ENCODE measurements around the gene C4A.
"Not testable (repeated sequence)": the region's sequence is repeated elsewhere in the genome, so short reads cannot be mapped to it uniquely, and the experiment has no call there.

The C4A gene

DNA sequence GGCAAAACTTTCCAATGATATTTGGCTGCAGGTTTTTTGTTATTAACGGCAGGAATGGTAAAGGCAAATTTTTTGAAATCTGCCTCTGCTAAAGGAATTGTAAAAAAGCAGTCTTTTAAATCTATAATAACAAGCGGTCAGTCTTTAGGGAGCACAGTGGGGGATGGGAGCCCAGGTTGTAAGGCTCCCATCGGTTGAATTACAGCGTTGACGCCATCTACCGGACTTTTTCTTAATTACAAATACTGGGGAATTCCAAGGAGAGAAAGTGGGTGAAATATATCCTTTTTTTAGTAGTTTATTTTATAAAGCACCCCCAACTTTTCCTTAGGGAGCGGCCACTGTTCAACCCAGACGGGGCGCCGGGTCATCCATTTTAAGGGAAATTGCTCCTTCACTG, 7.5 kb downstream of the C4A start:
- DNase-seq = not testable (repeated sequence)

DNA sequence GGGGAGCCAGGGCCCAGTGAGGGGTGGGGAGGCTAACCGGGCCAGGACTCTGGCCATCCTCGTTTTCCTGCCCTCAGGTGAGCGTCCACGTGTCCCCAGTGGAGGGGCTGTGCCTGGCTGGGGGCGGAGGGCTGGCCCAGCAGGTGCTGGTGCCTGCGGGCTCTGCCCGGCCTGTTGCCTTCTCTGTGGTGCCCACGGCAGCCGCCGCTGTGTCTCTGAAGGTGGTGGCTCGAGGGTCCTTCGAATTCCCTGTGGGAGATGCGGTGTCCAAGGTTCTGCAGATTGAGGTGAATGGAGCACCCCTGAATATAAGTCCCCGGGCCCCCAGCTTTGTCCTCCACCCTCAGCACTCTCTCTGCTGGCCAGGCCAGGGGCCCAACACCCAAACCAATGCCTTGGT, 12.6 kb downstream of the C4A start:
- not testable (repeated sequence) for DNase-seq

DNA sequence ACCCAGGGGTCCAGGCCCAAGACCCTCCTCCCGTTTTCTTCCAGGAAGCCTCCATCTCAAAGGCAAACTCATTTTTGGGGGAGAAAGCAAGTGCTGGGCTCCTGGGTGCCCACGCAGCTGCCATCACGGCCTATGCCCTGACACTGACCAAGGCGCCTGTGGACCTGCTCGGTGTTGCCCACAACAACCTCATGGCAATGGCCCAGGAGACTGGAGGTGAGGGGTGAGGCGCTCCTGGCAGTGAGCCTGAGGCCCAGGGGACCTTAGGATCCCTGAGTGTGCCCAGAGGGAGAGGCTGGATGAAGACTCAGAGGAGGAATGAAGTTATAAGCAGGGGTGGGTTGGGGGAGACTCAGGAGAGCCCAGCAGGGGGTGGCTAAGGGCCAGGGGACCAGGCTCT, 14.5 kb downstream of the C4A start:
- not testable (repeated sequence) for DNase-seq

DNA sequence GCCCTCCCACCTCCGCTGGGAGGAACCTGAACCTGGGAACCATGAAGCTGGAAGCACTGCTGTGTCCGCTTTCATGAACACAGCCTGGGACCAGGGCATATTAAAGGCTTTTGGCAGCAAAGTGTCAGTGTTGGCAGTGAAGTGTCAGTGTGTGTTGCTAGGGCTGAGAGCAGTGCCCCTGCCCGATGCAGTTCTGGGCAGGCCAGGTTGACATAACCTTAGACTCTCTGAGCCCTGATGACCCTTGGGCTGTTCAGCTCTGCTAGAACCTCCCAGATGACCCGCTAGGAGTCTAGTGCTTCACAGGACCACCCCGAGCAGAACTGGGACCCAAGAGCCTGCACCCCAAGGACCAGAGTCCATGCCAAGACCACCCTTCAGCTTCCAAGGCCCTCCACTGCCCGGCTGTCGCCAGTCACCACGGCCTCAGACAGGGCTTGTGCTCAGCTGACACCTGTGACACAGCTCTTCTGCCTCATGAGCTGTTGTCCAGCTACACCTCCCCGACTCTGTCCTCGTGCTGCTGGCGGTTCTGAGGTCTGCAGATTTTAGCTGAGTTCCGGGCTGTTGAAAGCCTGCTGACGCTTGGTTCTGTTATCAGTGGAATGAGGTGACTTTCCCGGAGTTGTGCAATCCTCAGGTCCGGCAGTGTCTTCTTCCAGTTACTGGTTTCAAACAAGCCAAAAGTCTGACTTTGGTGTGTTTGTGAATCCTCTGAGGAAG, 20.9 kb downstream of the C4A start:
- not testable (repeated sequence) for DNase-seq

DNA sequence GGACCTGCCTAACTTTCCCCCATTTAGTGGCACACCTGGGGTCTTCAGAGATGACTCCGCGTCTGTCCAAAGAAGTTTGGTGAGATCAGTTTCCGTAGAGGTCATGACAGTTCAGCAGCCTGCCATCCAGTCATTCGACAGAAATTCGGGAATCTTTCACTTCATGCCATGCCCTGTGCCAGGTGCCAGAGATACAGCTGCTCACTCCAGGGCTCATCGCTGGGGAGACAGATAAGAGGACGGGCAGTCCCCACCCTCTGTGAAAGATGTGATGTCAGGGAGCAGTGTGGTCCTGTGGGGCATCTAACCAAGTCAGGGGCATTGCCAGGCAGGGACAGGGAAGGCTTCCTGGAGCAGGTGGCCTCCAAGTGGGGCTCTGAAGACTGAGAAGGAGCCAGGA, 21.4 kb downstream of the C4A start:
- not testable (repeated sequence) for DNase-seq

DNA sequence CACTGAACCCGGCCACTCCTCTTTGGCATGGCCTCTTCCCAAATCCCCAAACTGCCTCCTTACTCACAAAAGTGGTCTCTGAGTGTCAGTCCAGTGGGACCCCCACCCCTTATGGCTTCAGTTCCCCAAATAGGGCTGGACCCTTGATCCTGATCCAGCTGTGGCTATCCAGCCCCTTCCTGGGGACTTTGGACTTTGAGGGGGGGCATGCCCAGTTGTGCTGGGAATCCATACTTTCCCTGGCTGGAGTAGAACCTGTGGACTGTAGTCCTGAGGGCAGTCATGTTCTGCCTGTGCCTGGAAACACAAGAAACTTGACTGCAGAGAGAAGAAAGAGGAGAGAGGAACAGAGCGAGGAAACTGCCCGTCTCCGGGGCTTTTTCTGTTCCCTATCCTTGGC, 22.5 kb downstream of the C4A start:
- not testable (repeated sequence) for DNase-seq

DNA sequence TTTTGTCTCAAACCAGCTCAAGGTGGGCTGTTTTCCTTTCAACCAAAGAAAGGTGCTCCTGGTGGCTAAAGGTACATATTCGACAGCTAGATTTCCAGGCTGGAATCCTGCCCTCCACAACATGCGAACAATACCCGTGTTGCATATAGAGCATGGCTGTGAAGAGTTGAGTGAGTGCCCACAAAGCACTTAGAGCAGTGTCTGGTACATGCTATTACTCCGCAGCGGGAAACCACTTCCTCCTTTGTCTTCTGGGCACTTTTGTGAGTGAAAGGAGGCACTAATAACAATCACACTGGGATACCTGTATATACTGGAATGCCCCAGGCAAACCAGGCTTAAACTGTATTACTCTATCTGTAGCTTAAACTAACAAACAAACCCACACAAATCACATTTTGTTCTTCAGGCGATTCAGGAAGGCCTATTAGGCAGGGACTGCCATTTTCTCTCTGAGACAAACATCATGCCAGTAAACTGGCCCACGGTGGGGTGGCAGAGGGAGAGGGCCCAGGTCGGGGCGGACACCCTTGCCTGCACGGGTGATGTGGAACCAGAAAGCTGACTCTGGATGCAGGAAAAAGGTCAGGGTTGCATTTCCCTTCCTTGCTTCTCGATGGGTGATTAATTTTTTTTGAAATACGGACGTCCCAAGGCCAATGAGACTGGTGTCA, 23.1 kb downstream of the C4A start:
- not testable (repeated sequence) for DNase-seq

DNA sequence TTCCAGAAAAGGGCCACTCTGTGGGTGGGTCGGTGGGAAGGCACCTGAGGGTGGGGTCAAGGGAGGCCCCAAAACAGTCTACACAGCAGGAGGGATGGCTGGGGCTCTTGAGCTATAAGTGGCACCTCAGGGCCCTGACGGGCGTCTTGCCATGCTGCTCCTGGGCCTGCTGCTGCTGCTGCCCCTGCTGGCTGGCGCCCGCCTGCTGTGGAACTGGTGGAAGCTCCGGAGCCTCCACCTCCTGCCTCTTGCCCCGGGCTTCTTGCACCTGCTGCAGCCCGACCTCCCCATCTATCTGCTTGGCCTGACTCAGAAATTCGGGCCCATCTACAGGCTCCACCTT, 23.7 kb downstream of the C4A start:
- not testable (repeated sequence) for DNase-seq

DNA sequence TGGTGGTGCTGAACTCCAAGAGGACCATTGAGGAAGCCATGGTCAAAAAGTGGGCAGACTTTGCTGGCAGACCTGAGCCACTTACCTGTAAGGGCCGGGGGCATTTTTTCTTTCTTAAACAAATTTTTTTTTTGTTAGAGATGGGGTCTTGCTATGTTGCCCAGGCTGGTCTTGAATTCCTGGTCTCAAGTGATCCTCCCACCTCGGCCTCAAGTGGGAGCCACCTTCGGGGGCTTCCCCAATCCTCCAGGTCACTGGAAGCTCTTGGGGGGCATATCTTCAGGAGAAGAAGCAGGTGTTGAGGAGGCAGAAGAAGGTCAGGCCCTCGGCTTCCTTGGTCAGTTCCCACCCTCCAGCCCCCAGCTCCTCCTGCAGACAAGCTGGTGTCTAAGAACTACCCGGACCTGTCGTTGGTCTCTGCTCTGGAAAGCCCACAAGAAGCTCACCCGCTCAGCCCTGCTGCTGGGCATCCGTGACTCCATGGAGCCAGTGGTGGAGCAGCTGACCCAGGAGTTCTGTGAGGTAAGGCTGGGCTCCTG, 24.2 kb downstream of the C4A start:
- not testable (repeated sequence) for DNase-seq

DNA sequence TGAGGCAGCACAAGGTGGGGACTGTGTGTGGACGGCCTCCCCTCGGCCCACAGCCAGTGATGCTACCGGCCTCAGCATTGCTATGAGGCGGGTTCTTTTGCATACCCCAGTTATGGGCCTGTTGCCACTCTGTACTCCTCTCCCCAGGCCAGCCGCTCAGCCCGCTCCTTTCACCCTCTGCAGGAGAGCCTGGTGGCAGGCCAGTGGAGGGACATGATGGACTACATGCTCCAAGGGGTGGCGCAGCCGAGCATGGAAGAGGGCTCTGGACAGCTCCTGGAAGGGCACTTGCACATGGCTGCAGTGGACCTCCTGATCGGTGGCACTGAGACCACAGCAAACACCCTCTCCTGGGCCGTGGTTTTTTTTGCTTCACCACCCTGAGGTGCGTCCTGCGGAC, 25.2 kb downstream of the C4A start:
- DNase-seq = not testable (repeated sequence)

DNA sequence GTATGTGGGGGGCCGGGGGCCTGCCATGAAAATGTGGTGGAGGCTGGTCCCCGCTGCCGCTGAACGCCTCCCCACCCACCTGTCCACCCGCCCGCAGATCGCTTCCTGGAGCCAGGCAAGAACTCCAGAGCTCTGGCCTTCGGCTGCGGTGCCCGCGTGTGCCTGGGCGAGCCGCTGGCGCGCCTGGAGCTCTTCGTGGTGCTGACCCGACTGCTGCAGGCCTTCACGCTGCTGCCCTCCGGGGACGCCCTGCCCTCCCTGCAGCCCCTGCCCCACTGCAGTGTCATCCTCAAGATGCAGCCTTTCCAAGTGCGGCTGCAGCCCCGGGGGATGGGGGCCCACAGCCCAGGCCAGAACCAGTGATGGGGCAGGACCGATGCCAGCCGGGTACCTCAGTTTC, 26.2 kb downstream of the C4A start:
- DNase-seq = not testable (repeated sequence)

DNA sequence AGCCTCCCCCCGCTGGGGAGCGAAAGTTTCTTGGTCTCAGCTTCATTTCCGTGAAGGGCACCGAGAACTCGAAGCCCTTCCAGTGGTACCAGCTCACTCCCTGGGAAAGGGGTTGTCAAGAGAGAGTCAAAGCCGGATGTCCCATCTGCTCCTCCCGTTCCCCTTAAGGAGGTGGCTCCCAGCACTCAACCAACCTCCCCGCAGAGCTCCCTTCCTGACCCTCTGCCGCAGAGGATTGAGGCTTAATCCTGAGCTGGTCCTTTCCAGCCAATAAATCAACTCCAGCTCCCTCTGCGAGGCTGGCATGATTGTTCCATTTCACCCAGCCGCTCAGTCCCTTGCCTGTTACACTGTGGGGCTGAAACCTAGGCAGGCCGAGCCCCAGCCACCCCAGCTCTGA, 26.8 kb downstream of the C4A start:
- DNase-seq = not testable (repeated sequence)

DNA sequence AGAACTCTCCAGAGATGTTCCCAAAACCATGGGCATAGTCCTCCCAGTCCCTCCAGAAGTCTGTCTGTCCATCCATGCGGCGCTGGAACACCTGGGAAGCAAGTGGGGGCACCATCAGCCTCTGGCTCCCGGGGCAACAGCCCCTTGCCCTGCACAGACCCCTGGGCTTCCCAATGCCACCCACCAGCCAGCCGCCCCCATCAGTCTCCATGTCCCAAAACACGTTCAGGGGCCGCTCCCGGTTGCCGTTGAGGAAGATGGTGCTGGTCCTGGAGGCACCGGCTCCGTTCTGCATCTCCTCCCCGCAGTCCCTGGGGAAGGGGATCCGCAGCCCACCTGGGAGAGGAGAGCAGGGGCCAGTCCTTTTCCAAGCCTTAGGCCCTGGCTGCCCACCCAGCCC, 27.7 kb downstream of the C4A start:
- not testable (repeated sequence) for DNase-seq

DNA sequence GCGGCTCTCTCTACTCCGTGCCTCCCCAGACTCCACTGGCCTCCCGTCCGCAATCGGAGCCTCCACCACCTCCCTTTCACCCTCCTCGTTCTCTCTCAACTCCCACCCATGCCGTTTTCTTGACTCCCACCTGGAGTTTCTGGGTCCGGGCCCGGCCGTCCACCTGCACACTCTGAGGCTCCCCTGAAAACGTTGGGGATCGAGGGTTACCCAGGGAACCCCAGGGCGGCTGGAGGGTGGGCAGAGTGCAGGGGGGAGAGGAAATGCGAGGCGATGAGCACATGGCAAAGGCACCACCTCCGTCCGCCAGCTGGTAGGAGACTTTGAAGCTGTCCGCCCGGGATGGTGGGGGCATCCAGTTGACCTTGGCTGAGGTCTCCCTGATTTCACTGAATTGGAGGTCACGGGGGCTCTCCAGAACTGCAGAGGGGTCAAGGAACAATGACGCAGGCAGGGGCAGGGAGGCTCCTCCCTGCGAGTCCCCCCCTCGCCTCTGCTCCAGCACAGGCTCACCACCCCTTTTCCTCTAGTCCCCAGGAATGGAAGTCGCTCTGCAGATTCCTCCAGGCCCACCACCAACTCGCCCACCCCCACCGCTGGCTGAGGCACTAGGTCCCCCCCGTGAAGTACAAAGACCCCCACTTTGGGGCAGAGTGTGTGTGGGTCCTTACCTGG, 29.1 kb downstream of the C4A start:
- not testable (repeated sequence) for DNase-seq

DNA sequence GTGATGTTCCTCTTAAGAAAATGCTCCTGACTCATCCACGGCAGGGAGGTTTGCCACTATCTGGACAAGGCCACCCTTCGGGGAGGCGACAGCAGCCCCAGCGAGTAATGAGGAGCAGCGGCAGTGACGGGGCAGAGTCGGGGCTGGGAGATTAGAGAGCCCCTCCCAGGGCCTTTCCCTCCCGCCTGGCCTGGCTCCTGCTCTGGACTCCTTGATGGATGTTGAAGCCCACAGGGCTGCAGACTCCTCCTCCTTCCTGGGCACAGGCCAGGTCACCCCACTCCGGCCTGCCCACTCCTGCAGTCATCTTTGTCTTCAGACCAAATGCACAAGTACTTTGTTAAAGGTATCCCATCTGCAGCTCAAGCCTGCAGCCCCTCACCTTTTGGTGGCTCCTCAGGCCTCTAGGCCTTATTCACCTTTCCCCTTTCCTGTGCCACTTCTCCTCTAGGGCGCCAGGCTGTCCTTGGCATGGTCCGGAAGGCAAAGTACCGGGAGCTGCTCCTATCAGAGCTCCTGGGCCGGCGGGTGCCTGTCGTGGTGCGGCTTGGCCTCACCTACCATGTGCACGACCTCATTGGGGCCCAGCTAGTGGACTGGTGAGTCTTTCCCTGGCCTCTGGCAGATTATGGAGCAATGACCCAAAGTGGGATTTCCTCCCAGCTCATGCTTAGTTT, 31.2 kb downstream of the C4A start:
- not testable (repeated sequence) for DNase-seq

DNA sequence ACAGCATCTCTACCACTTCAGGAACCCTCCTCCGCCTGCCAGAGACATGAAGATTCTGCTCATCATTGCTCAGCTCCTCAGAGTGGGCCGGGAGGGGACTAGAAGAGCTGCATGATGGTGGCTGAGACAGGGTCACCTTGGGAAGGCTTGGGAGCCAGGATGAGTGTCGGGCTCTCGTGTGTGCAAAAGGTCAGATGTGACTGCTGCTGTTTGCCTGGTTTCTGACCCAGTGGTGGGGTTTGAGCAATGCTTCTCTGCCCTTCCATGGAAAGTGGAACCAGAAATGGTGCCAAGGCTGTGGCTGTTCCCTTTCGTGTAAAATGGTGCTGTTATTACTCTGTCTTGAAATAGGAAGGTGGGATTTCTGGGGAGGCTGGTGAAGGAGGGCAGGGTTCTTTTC, 31.9 kb downstream of the C4A start:
- DNase-seq = not testable (repeated sequence)

DNA sequence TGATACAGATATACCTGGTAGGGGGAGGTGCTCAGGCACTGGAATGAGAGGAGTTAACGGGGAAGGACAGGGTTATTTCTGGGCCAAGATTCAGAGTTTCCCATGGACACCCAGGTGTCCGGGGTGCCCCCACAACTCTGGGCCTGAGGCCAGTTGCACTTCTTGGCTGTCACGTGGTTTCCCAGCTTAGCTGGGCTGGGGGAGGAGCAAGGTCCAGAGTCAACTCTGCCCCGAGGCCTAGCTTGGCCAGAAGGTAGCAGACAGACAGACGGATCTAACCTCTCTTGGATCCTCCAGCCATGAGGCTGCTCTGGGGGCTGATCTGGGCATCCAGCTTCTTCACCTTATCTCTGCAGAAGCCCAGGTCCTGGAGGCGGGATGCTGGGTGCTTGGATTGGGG, 32.7 kb downstream of the C4A start, which contains the start of gene C4B:
Gene C4B (plus strand): TSS at position 249 of the 400 bp plus-strand sequence. CDS start 51 bp downstream, at position 300.
- DNase-seq = not testable (repeated sequence)

DNA sequence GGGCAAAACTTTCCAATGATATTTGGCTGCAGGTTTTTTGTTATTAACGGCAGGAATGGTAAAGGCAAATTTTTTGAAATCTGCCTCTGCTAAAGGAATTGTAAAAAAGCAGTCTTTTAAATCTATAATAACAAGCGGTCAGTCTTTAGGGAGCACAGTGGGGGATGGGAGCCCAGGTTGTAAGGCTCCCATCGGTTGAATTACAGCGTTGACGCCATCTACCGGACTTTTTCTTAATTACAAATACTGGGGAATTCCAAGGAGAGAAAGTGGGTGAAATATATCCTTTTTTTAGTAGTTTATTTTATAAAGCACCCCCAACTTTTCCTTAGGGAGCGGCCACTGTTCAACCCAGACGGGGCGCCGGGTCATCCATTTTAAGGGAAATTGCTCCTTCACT, 40.2 kb downstream of the C4A start:
- not testable (repeated sequence) for DNase-seq

DNA sequence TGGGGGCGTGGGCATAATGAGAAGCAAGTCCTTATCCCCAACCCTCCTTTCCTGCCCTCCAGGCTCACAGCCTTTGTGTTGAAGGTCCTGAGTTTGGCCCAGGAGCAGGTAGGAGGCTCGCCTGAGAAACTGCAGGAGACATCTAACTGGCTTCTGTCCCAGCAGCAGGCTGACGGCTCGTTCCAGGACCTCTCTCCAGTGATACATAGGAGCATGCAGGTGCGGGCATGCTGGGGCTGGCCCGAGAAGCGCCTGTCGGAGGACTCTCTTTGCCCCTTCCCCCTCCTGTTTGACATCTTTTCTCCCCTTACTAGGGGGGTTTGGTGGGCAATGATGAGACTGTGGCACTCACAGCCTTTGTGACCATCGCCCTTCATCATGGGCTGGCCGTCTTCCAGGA, 46.8 kb downstream of the C4A start:
- not testable (repeated sequence) for DNase-seq

DNA sequence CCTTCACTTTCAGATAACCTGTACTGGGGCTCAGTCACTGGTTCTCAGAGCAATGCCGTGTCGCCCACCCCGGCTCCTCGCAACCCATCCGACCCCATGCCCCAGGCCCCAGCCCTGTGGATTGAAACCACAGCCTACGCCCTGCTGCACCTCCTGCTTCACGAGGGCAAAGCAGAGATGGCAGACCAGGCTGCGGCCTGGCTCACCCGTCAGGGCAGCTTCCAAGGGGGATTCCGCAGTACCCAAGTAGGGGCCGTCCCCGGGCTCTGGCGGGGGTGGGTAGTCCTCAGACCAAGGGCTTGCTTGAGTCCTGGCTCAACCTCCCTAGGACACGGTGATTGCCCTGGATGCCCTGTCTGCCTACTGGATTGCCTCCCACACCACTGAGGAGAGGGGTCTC, 47.7 kb downstream of the C4A start:
- not testable (repeated sequence) for DNase-seq

DNA sequence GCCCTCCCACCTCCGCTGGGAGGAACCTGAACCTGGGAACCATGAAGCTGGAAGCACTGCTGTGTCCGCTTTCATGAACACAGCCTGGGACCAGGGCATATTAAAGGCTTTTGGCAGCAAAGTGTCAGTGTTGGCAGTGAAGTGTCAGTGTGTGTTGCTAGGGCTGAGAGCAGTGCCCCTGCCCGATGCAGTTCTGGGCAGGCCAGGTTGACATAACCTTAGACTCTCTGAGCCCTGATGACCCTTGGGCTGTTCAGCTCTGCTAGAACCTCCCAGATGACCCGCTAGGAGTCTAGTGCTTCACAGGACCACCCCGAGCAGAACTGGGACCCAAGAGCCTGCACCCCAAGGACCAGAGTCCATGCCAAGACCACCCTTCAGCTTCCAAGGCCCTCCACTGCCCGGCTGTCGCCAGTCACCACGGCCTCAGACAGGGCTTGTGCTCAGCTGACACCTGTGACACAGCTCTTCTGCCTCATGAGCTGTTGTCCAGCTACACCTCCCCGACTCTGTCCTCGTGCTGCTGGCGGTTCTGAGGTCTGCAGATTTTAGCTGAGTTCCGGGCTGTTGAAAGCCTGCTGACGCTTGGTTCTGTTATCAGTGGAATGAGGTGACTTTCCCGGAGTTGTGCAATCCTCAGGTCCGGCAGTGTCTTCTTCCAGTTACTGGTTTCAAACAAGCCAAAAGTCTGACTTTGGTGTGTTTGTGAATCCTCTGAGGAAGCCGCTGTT, 53.6 kb downstream of the C4A start:
- not testable (repeated sequence) for DNase-seq

DNA sequence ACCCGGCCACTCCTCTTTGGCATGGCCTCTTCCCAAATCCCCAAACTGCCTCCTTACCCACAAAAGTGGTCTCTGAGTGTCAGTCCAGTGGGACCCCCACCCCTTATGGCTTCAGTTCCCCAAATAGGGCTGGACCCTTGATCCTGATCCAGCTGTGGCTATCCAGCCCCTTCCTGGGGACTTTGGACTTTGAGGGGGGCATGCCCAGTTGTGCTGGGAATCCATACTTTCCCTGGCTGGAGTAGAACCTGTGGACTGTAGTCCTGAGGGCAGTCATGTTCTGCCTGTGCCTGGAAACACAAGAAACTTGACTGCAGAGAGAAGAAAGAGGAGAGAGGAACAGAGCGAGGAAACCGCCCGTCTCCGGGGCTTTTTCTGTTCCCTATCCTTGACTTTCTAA, 55.3 kb downstream of the C4A start:
- DNase-seq = not testable (repeated sequence)

Data from cortex of kidney (tissue), 1 donor.